ENCODE measurements around the gene AGPAT3. TPM values are rescaled to one million over a fixed set of nuclear protein-coding genes. Genes with fewer than 3 reads are reported as not detected.

The AGPAT3 gene
- total RNA-seq, 6 experiments from 2014 or later, result 56.9 to 111 (median 95.3) TPM

DNA sequence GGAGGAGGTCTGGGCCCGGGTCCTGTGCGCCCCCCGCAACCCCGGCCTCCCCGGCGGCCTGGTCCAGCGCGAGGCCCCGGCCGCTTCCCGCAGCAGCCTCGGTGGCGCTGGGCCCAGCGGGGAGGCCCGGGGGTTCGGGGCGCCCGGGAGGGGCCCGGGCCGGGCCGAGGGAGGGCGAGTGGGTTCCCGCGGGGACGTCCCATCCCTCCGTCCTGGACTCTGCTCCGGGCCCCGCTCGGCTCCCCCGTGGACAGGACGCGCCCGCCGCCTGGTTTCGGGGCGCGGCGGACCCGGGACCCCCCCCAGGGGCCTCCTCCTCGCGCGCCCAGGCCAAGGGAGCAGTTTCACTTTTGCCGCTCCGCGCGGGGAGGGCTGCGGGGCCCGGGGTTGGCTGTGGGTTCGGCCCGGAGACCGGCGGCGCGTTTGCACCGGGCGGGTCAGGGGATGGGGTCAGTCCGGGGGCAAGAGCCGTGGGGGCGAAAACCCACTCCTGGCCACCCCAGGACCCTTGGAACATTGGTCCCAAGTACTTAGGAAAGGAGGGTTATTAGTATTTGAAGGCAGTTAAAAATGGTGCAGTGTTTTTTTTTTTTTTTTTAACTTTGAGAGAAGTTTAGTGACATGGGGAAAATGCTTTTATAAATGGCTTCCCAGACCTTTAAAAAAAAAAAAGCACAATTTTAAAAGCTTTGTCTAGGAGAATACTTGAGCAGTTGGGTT, 677 bp downstream of the AGPAT3 start:
- TF ChIP-seq, protein P1, sequence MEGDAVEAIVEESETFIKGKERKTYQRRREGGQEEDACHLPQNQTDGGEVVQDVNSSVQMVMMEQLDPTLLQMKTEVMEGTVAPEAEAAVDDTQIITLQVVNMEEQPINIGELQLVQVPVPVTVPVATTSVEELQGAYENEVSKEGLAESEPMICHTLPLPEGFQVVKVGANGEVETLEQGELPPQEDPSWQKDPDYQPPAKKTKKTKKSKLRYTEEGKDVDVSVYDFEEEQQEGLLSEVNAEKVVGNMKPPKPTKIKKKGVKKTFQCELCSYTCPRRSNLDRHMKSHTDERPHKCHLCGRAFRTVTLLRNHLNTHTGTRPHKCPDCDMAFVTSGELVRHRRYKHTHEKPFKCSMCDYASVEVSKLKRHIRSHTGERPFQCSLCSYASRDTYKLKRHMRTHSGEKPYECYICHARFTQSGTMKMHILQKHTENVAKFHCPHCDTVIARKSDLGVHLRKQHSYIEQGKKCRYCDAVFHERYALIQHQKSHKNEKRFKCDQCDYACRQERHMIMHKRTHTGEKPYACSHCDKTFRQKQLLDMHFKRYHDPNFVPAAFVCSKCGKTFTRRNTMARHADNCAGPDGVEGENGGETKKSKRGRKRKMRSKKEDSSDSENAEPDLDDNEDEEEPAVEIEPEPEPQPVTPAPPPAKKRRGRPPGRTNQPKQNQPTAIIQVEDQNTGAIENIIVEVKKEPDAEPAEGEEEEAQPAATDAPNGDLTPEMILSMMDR (IDR thresholded peaks at IDR 0.05), result no peak
- no peak for TF ChIP-seq POLR2A (IDR thresholded peaks at IDR 0.05)
- Histone ChIP-seq H3K4me1 (peaks cover 0 to 32% (median 14%) of the 10 kb centered on the region in 4 donors), H3K4me3 (peak overlapping the region; percentile 48 to 85 (median 68)), H3K27me3 (no peaks in the 10 kb centered on the region), H3K9me3 (no peaks in the 10 kb centered on the region), H3K36me3 (no peaks in the 10 kb centered on the region), H3K27ac (peak overlapping the region; percentile 77 to 89 (median 89))
- 1% methylated on average over 11 of the region's 59 CpGs for WGBS (ENCODE audit: insufficient coverage, low coverage, low lambda C conversion rate, missing lambda C conversion rate)
- ATAC-seq, result peak; percentile 44 to 49 (median 48)
- intact Hi-C loops (cut with DNase I), result loop anchor here (5.0 to 10.0 kb wide), 2 partner anchors 47 to 59 kb away; no protein-coding TSS in a partner anchor
- peak; percentile 74 to 77 (median 76) for DNase-seq

GRCh38 chr21:43866260-43866629, 1.2 kb downstream of the AGPAT3 start:
- ATAC-seq (peak; percentile 17 to 32 (median 22)), DNase-seq (no peak)

DNA sequence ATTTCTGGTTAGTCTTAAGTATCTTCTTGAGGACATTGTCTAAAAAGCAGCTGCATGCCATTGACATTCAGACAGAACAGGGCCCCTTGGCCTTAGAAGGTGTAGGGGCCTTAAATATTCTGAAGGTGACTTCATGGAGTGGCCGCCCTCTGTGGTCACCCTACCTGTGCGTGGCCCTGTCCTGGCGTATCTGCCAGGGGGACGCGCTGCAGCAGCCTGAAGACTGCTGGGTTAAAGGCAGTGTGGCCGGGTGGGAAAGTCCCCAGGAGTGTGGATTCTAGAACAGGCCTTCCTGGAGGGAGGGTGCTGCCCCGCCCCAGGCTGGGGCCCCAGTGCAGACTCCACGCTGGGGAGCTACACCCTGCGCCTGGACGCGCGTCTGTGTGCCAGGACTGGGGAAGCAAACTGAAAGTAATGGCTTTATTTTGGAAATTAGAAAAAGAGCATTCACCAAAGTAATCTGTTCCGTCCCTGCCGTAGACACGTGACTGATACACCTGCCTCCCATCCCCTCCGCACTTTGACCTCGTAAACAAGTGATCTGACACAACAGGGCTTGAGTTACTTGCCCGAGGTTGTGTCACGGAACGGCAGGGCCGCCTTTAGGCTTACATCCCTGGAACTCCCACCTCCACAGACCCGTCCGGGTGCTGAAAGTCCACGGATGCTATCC, 1.8 kb downstream of the AGPAT3 start:
- no peaks in the 10 kb centered on the region for H3K9me3 ChIP-seq
- peak overlapping the region; percentile 48 to 85 (median 68) for H3K4me3 ChIP-seq
- H3K4me1 ChIP-seq, result peaks cover 0 to 32% (median 14%) of the 10 kb centered on the region in 4 donors
- ATAC-seq, result peak; percentile 70 to 82 (median 78)
- H3K36me3 ChIP-seq, result no peaks in the 10 kb centered on the region
- WGBS (ENCODE audit: insufficient coverage, low coverage, low lambda C conversion rate, missing lambda C conversion rate), result 27% methylated on average over 11 of the region's 24 CpGs
- intact Hi-C loops (cut with DNase I), result loop anchor here (5.0 to 10.0 kb wide), 2 partner anchors 46 to 58 kb away; no protein-coding TSS in a partner anchor
- peak; percentile 40 for TF ChIP-seq POLR2A (IDR thresholded peaks at IDR 0.05)
- TF ChIP-seq, protein P1 (IDR thresholded peaks at IDR 0.05), result no peak
- peak; percentile 74 to 91 (median 85) for DNase-seq
- H3K27me3 ChIP-seq, result no peaks in the 10 kb centered on the region
- H3K27ac ChIP-seq, result peak overlapping the region; percentile 77 to 89 (median 89)

More at GRCh38 chr21:43866260-43866629, 1.2 kb downstream of the AGPAT3 start:
- H3K27me3 ChIP-seq, result no peaks in the 10 kb centered on the region
- WGBS (ENCODE audit: insufficient coverage, low coverage, low lambda C conversion rate, missing lambda C conversion rate), result 0% methylated on average over 7 of the region's 16 CpGs
- H3K9me3 ChIP-seq, result no peaks in the 10 kb centered on the region
- TF ChIP-seq, protein P1 (IDR thresholded peaks at IDR 0.05), result no peak
- TF ChIP-seq POLR2A (IDR thresholded peaks at IDR 0.05), result no peak
- H3K27ac ChIP-seq, result peak overlapping the region; percentile 77 to 89 (median 89)
- H3K4me1 ChIP-seq, result peaks cover 0 to 32% (median 14%) of the 10 kb centered on the region in 4 donors
- no peaks in the 10 kb centered on the region for H3K36me3 ChIP-seq
- H3K4me3 ChIP-seq, result peak overlapping the region; percentile 48 to 85 (median 68)
- intact Hi-C loops (cut with DNase I), result loop anchor here (5.0 to 10.0 kb wide), 2 partner anchors 46 to 59 kb away; no protein-coding TSS in a partner anchor

DNA sequence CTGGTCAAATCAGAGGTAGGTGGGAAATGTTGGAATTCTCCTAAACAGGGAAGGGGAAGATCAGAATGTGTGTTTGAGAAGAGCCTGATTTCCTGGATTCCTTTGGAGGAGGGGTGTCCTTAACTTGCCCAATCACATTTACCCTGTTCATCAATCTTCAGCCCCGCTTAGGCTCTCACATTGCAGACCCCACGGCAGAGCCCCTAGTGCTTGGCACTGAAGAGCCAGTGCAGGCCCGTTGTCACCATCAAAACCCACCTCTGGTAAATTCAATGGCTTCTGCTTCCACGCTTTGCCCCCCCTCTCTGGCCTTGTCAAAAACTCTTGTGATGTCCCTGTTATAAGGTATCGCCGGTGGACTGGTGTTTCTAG, 2.3 kb downstream of the AGPAT3 start:
- no peaks in the 10 kb centered on the region for H3K9me3 ChIP-seq
- no peaks in the 10 kb centered on the region for H3K27me3 ChIP-seq
- H3K4me3 ChIP-seq, result peak overlapping the region; percentile 48 to 85 (median 68)
- DNase-seq (no peak), ATAC-seq (no peak)
- no peaks in the 10 kb centered on the region for H3K36me3 ChIP-seq
- WGBS (ENCODE audit: insufficient coverage, low coverage, low lambda C conversion rate, missing lambda C conversion rate), result 28% methylated on average over 2 of the region's 6 CpGs
- H3K27ac ChIP-seq, result peak overlapping the region; percentile 77 to 89 (median 89)
- no peak for TF ChIP-seq POLR2A (IDR thresholded peaks at IDR 0.05)
- TF ChIP-seq, protein P1 (IDR thresholded peaks at IDR 0.05), result no peak
- peaks cover 0 to 33% (median 14%) of the 10 kb centered on the region in 4 donors for H3K4me1 ChIP-seq
- intact Hi-C loops (cut with DNase I), result loop anchor here (5.0 to 10.0 kb wide), 2 partner anchors 45 to 57 kb away; no protein-coding TSS in a partner anchor

Measured in right lobe of liver (tissue), 6 donors.